GM11168 (cell line): ENCODE results near the gene CLDND1.

Experiments used
- in situ Hi-C: fragments of 300-500 bp; cut with MboI; formaldehyde crosslinking; loops from one replicate; pipeline ENCODE4 v1.12.0; 2022; ENCODE audit warnings: low sequenced_read_pairs; ENCODE audit not compliant: unreplicated experiment

The CLDND1 gene

GRCh38 chr3:98552232-98553020 lies 29.7 kb upstream of the CLDND1 start:
- in situ Hi-C loops: no loop called here

- in situ Hi-C loops: no loop called here
Measured at GRCh38 chr3:98551754-98552153, 29.1 kb upstream of the CLDND1 start.

- in situ Hi-C loops: no loop called here
Measured at GRCh38 chr3:98551236-98551635, 28.5 kb upstream of the CLDND1 start.

- in situ Hi-C loops: no loop called here
Measured at GRCh38 chr3:98550833-98551232, 28.1 kb upstream of the CLDND1 start.

GRCh38 chr3:98548544-98548943 lies 25.8 kb upstream of the CLDND1 start:
- in situ Hi-C loops: no loop called here

- in situ Hi-C loops: no loop called here
Measured at GRCh38 chr3:98545940-98546339, 23.2 kb upstream of the CLDND1 start.

- in situ Hi-C loops: no loop called here
Measured at GRCh38 chr3:98542623-98543022, 19.9 kb upstream of the CLDND1 start.

- in situ Hi-C loops: no loop called here
Measured at GRCh38 chr3:98541695-98542094, 19.0 kb upstream of the CLDND1 start.

GRCh38 chr3:98540346-98540745 lies 17.6 kb upstream of the CLDND1 start:
- in situ Hi-C loops: no loop called here

- in situ Hi-C loops: no loop called here
Measured at GRCh38 chr3:98536456-98537017, 13.8 kb upstream of the CLDND1 start.

- in situ Hi-C loops: no loop called here
Measured at GRCh38 chr3:98534734-98535133, 12.0 kb upstream of the CLDND1 start.

GRCh38 chr3:98534168-98534567 lies 11.5 kb upstream of the CLDND1 start:
- in situ Hi-C loops: no loop called here

- in situ Hi-C loops: no loop called here
Measured at GRCh38 chr3:98532709-98533571, 10.2 kb upstream of the CLDND1 start.

- in situ Hi-C loops: no loop called here
Measured at GRCh38 chr3:98532275-98532637, 9.6 kb upstream of the CLDND1 start.

GRCh38 chr3:98531622-98532274 lies 9.0 kb upstream of the CLDND1 start, which contains the start of gene GPR15:
Gene GPR15, plus strand, starts transcription at chr3:98531978. Its CDS starts 56 bp downstream, at chr3:98532034.
- in situ Hi-C loops: no loop called here

- in situ Hi-C loops: no loop called here
Measured at GRCh38 chr3:98530676-98531075, 8.0 kb upstream of the CLDND1 start.

GRCh38 chr3:98529856-98530459 lies 7.3 kb upstream of the CLDND1 start:
- in situ Hi-C loops: loop anchor here (5.0 kb wide), 1 partner anchor 42 kb away; no protein-coding TSS in a partner anchor

- in situ Hi-C loops: loop anchor here (5.0 kb wide), 1 partner anchor 44 kb away; no protein-coding TSS in a partner anchor
Measured at GRCh38 chr3:98528474-98529346, 6.0 kb upstream of the CLDND1 start.

GRCh38 chr3:98525494-98525893 lies 2.8 kb upstream of the CLDND1 start:
- in situ Hi-C loops: loop anchor here (5.0 kb wide), 1 partner anchor 47 kb away; no protein-coding TSS in a partner anchor
